ENCODE data around the gene MRPS25. TPM values are rescaled to one million over a fixed set of nuclear protein-coding genes. Genes with fewer than 3 reads are reported as not detected.

MRPS25 gene
- total RNA-seq, 1 experiment from 2014 or later, result 69.7 TPM

DNA sequence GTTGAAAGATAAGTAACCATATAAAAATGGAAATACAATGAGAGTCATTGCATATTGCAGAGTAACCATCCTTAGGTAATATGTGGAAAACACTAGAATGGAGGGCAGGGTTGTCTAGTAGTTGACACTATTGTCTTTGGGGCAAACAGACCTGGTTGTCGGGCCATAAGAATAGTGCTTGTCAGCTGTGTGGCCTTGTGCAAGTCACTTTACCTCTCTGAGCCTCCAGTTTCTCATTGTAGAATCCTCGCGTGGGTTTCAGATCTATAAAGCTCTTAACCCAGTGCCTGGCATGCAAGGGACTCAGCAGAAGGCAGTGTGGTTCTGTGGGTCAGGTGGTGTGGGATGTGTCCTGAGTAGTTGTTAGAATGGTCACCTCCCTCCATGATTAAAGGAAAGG is 32.0 kb downstream of the MRPS25 start (continued):
- TF ChIP-seq SP1 (CRISPR knock-in tag; conservative IDR thresholded peaks at IDR 0.05), result no peak

DNA sequence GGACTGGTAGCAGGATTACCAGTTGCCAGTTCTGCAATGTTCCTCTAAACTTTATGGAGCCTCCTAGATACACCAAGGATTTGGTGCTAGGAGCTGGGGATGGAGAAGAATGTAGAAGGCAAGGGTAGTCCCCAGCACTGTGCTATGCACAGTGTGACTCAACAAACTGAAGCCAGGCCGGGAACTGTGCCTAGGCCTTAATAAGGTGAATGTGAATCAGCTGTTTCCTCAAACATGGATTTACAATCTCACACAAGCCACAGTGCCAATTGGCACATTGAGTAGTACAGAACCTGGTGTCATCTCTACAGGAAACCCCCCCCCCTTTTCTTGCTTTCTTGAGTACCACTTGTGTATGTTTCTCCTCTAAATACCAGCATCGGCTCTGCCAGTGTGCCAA is 32.5 kb downstream of the MRPS25 start:
- Mint-ChIP-seq H3K27me3 (ENCODE audit: low read depth) (no peaks in the 10 kb centered on the region; the same call in 1 of the 2 replicates), H3K9me3 (no peaks in the 10 kb centered on the region), H3K27ac (no peak overlapping the region), H3K4me3 (no peak overlapping the region), H3K36me3 (peaks cover 69% of the 10 kb centered on the region), H3K4me1 (no peaks in the 10 kb centered on the region)
- ChIA-PET CTCF (no interaction called here), POLR2A (no interaction called here)
- no peak for ATAC-seq
- TF ChIP-seq RELA (CRISPR knock-in tag; IDR thresholded peaks at IDR 0.05; ENCODE audit: borderline replicate concordance) (no peak), IRF2 (CRISPR knock-in tag; IDR thresholded peaks at IDR 0.05; ENCODE audit: borderline replicate concordance, low read depth) (no peak), ZNF396 (CRISPR knock-in tag; IDR thresholded peaks at IDR 0.05; ENCODE audit: borderline replicate concordance) (no peak), FOXK1 (CRISPR knock-in tag; IDR thresholded peaks at IDR 0.05) (no peak), TP53 (CRISPR knock-in tag; IDR thresholded peaks at IDR 0.05) (no peak), HMGA2 (CRISPR knock-in tag; IDR thresholded peaks at IDR 0.05) (no peak), JAZF1 (CRISPR knock-in tag; IDR thresholded peaks at IDR 0.05) (no peak), CREM (CRISPR knock-in tag; IDR thresholded peaks at IDR 0.05) (no peak), OVOL2 (CRISPR knock-in tag; IDR thresholded peaks at IDR 0.05; ENCODE audit: borderline replicate concordance) (no peak), ESRRA (CRISPR knock-in tag; IDR thresholded peaks at IDR 0.05; ENCODE audit: borderline replicate concordance) (no peak), SMAD3 (CRISPR knock-in tag; IDR thresholded peaks at IDR 0.05; ENCODE audit: borderline replicate concordance) (no peak), FOXJ3 (CRISPR knock-in tag; IDR thresholded peaks at IDR 0.05; ENCODE audit: borderline replicate concordance) (no peak)
- TF ChIP-seq, protein P1, sequence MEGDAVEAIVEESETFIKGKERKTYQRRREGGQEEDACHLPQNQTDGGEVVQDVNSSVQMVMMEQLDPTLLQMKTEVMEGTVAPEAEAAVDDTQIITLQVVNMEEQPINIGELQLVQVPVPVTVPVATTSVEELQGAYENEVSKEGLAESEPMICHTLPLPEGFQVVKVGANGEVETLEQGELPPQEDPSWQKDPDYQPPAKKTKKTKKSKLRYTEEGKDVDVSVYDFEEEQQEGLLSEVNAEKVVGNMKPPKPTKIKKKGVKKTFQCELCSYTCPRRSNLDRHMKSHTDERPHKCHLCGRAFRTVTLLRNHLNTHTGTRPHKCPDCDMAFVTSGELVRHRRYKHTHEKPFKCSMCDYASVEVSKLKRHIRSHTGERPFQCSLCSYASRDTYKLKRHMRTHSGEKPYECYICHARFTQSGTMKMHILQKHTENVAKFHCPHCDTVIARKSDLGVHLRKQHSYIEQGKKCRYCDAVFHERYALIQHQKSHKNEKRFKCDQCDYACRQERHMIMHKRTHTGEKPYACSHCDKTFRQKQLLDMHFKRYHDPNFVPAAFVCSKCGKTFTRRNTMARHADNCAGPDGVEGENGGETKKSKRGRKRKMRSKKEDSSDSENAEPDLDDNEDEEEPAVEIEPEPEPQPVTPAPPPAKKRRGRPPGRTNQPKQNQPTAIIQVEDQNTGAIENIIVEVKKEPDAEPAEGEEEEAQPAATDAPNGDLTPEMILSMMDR (IDR thresholded peaks at IDR 0.05), result no peak
- TF ChIP-seq, protein P2, sequence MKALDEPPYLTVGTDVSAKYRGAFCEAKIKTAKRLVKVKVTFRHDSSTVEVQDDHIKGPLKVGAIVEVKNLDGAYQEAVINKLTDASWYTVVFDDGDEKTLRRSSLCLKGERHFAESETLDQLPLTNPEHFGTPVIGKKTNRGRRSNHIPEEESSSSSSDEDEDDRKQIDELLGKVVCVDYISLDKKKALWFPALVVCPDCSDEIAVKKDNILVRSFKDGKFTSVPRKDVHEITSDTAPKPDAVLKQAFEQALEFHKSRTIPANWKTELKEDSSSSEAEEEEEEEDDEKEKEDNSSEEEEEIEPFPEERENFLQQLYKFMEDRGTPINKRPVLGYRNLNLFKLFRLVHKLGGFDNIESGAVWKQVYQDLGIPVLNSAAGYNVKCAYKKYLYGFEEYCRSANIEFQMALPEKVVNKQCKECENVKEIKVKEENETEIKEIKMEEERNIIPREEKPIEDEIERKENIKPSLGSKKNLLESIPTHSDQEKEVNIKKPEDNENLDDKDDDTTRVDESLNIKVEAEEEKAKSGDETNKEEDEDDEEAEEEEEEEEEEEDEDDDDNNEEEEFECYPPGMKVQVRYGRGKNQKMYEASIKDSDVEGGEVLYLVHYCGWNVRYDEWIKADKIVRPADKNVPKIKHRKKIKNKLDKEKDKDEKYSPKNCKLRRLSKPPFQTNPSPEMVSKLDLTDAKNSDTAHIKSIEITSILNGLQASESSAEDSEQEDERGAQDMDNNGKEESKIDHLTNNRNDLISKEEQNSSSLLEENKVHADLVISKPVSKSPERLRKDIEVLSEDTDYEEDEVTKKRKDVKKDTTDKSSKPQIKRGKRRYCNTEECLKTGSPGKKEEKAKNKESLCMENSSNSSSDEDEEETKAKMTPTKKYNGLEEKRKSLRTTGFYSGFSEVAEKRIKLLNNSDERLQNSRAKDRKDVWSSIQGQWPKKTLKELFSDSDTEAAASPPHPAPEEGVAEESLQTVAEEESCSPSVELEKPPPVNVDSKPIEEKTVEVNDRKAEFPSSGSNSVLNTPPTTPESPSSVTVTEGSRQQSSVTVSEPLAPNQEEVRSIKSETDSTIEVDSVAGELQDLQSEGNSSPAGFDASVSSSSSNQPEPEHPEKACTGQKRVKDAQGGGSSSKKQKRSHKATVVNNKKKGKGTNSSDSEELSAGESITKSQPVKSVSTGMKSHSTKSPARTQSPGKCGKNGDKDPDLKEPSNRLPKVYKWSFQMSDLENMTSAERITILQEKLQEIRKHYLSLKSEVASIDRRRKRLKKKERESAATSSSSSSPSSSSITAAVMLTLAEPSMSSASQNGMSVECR (CRISPR knock-in tag; IDR thresholded peaks at IDR 0.05; ENCODE audit: borderline replicate concordance), result no peak
- TF ChIP-seq, protein P3, sequence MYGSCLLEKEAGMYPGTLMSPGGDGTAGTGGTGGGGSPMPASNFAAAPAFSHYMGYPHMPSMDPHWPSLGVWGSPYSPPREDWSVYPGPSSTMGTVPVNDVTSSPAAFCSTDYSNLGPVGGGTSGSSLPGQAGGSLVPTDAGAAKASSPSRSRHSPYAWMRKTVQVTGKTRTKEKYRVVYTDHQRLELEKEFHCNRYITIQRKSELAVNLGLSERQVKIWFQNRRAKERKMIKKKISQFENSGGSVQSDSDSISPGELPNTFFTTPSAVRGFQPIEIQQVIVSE (CRISPR knock-in tag; IDR thresholded peaks at IDR 0.05; ENCODE audit: borderline replicate concordance), result no peak
- TF ChIP-seq, protein P4, sequence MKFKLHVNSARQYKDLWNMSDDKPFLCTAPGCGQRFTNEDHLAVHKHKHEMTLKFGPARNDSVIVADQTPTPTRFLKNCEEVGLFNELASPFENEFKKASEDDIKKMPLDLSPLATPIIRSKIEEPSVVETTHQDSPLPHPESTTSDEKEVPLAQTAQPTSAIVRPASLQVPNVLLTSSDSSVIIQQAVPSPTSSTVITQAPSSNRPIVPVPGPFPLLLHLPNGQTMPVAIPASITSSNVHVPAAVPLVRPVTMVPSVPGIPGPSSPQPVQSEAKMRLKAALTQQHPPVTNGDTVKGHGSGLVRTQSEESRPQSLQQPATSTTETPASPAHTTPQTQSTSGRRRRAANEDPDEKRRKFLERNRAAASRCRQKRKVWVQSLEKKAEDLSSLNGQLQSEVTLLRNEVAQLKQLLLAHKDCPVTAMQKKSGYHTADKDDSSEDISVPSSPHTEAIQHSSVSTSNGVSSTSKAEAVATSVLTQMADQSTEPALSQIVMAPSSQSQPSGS (CRISPR knock-in tag; IDR thresholded peaks at IDR 0.05; ENCODE audit: borderline replicate concordance, low read depth), result no peak
- TF ChIP-seq, protein P5, sequence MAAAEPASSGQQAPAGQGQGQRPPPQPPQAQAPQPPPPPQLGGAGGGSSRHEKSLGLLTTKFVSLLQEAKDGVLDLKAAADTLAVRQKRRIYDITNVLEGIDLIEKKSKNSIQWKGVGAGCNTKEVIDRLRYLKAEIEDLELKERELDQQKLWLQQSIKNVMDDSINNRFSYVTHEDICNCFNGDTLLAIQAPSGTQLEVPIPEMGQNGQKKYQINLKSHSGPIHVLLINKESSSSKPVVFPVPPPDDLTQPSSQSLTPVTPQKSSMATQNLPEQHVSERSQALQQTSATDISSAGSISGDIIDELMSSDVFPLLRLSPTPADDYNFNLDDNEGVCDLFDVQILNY (CRISPR knock-in tag; IDR thresholded peaks at IDR 0.05), result no peak
- TF ChIP-seq, protein P6, sequence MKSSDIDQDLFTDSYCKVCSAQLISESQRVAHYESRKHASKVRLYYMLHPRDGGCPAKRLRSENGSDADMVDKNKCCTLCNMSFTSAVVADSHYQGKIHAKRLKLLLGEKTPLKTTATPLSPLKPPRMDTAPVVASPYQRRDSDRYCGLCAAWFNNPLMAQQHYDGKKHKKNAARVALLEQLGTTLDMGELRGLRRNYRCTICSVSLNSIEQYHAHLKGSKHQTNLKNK (CRISPR knock-in tag; IDR thresholded peaks at IDR 0.05), result no peak
- TF ChIP-seq, protein P7, sequence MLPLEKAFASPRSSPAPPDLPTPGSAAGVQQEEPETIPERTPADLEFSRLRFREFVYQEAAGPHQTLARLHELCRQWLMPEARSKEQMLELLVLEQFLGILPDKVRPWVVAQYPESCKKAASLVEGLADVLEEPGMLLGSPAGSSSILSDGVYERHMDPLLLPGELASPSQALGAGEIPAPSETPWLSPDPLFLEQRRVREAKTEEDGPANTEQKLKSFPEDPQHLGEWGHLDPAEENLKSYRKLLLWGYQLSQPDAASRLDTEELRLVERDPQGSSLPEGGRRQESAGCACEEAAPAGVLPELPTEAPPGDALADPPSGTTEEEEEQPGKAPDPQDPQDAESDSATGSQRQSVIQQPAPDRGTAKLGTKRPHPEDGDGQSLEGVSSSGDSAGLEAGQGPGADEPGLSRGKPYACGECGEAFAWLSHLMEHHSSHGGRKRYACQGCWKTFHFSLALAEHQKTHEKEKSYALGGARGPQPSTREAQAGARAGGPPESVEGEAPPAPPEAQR (CRISPR knock-in tag; IDR thresholded peaks at IDR 0.05), result no peak
- DNase-seq (ENCODE audit: low spot score), result no peak
